GM18870 (cell line): ENCODE results near the gene CFAP68.
"Not testable (repeated sequence)": the region's sequence is repeated elsewhere in the genome, so short reads cannot be mapped to it uniquely, and the experiment has no call there.

ENCODE experiments used
- ATAC-seq: cut with Tn5 transposase; IDR thresholded peaks from one replicate; pipeline ENCODE4 v1.9.1; 2021; ENCODE audit warnings: moderate library complexity; ENCODE audit not compliant: unreplicated experiment

The CFAP68 gene

DNA sequence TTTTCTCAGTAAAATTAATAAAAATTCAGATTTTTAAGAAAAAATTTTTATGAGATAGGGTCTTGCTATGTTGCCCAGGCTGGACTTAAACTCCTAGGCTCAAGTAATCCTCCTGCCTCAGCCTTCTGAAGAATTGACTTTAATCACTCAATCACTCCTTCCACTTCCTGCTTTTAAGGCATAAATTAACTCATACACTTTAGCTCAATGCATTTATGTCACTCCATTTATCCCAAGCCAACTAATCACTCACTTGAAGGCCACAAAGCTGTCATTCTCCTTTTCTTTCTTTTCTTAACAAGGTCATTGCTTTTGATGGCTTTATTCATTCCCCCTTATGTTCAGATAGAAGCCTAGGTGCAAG lies 8.8 kb upstream of the CFAP68 start:
- ATAC-seq: peak; percentile 6

DNA sequence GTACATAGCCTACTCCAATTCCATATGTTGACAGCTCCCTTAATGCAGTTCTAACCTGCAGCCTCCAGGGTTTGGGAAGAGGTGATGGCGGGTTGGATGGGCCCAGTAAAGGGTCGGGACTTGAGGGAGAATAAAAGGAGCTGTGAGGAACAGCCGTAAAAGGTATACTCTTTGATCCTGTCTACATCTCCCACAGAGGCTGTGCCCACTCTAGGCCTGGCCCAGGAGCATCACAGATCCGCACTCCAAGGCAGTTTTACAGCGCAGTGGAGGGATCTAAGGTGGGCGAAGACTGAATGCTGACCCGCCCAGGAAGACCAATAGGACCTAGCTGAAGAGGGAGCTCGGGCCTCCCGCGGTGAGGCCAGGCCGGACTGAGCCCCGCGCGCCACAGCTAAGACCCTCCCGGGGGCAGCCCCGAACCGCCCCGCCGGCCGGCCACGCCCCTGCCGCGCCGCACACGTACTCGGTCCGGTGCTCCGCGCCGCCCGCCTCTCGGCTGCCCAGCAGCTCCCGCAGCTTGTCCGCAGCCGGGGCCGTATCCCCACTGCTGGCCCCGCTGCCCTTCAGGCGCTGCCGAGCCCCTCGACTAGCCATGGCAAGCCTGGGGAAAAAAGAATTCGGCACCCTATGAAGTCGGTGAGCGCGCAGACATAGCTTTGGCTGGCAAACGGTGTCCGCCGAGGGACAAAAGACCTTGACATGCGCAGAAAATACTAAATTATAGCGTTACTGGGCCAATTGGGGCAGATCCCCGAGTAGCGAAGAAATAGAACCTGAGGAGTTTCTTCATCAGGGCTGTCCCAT lies 8.3 kb upstream of the CFAP68 start, which contains the start of gene ALG9:
TSS of gene ALG9 (minus strand) at position 696 of the 807 bp plus-strand sequence. CDS start at position 597, 99 bp downstream.
- ATAC-seq: peak; percentile 66

DNA sequence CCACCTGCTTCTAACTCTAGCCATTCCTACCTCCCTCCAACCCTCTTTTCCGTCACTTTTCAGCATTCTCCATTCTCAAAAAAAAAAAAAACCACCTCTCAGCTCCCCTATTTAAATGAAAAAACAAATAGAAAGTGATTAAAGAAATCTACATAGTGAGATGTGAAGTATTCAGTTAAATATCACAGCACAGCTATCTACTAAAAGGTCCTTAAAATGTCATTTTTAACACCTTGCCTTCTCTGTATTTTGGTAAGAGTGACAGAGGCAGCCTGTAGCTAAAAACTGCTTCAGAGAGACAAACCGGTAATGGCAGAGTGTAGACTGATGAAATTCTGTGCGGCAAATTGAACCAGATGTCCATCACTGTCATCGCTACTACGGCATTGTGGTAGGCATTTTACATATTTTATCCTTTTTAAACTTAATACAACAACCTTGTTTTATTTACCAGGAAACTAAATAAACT lies 7.6 kb upstream of the CFAP68 start:
- no peak for ATAC-seq

DNA sequence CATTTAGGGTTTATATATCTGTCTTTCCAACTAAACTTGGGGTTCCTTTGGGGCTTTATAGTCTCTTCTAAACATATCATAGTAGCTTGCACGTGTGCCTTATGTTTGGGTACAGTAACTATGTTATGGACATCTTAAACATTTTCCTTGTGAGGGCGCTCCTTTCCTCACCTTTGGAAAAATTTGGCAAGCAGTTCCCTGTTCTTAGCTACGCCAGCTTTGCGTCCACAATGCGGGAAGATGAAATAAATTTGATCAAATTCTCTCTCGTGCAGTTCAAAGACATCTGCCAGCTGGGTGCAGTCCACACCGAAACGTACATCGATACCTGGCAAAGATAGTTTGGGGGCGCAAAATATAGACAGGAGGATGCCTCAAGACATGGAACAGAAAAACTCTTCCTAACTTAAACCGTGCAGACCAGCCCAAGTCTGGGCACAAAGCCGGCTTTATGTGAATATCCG lies 924 bp upstream of the CFAP68 start:
- ATAC-seq: no peak

DNA sequence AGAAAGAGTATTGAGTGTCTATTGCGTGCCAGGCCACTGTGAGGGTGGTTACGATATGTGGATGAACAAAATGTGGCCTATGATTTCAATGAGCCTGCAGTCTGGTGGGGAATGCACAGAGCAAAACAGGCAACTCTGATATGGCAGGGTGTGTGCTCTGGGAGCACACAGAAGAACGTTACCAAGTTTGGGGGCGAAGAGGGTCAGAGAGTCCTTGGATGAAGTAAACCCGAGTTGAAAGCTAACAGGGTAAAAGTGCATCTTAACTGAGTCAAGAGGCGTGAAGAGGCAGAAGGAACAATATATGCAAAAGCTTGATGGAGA lies 258 bp downstream of the CFAP68 start:
- ATAC-seq: no peak

DNA sequence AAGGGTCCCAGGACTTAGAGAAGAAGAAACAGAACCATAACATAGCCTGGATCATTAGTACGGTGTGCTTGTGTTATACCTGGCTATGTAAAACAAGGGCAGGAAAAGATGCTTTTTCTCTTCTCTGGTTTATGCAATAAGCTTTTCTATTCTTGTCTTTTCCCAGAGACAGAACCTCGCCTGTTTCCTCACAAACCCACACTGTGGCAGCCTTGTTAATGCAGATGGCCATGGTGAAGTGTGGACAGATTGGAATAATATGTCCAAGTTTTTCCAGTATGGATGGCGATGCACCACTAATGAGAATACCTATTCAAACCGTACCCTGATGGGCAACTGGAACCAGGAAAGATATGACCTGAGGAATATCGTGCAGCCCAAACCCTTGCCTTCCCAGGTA lies 2.9 kb downstream of the CFAP68 start:
- ATAC-seq: no peak

DNA sequence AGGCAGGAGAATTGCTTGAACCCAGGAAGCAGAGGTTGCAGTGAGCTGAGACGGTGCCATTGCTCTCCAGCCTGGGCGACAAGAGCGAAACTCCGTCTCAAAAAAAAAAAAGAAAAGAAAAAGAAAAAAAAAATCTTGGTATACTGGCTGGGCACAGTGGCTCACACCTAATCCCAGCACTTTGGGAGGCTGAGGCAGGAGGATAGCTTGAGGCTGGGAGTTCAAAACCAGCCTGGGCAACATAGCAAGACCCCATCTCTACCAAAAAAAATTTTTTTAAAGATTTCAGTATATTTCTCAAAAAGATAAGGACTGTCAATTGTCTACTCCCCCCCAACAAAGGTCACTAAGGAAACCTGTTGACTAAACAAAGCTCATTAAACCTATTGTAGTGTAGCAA lies 5.7 kb downstream of the CFAP68 start:
- not testable (repeated sequence) for ATAC-seq

DNA sequence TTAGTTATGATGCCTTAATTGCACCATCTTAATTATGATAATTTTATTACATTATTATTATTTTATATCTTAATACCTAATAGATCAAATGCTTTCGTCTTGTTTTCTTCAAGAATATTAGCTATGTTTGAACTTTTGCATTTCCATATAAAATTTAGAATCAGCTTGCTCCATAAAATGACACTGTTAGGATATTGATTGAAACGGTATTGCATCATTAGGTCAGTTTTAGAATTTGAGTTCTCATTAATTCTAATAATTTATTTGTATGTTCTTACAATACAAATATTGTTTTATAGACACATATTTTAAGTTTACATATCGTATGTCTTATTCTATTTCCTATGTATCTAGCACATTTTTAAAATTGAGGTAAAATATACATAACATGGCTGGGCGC lies 6.7 kb downstream of the CFAP68 start:
- ATAC-seq: no peak

DNA sequence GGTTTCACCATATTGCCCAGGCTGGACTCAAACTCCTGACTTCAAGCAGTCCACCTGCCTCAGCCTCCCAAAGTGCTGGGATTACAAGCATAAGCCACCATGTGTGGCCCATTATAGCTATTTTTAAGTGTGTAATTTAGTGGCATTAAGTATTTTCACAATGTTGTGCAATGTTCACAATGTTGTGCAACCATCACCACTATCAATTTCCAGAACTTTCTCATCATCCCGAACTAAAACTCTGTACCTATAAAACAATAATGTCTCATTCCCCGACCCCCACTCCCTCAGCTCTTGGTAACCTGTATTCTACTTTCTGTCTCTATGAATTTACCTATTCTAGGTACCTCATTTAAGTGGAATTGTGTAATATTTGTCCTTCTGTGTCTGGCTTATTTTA lies 7.5 kb downstream of the CFAP68 start:
- ATAC-seq: no peak

DNA sequence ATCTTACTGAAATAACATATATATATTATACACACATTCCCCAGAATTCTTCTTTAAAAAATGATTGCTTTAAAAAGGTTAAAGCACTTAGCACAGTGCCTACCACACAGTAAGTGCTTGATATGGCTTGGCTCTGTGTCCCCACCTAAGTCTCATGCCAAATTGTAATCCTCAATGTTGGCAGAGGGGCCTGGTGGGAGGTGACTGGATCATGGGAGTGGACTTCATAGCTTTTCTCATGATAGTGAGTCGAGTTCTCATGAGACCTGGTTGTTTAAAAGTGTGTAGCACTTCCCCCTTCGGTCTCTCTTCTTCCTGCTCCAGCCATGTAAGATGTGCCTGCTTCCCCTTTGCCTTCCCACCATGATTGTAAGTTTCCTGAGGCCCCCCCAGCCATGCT lies 26.1 kb downstream of the CFAP68 start:
- ATAC-seq: no peak

DNA sequence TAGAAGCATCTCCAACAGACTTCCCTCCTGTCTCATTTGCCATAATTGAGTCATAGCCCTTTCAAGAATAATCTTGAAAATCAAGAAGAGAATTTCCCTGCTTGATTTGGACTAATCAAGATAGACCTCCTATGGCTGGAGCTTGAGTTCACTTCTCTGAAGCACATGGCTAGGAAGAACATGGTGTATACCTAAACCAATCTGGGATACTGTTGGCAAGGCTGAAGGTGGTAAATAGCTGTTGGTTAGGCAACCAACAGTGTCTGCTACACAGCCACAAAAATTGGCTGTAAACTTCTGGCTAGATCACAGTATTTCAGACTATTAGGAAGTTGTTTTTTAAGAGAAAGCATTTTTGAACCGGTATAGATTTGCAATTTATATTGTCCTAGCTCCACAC lies 27.3 kb downstream of the CFAP68 start:
- no peak for ATAC-seq

DNA sequence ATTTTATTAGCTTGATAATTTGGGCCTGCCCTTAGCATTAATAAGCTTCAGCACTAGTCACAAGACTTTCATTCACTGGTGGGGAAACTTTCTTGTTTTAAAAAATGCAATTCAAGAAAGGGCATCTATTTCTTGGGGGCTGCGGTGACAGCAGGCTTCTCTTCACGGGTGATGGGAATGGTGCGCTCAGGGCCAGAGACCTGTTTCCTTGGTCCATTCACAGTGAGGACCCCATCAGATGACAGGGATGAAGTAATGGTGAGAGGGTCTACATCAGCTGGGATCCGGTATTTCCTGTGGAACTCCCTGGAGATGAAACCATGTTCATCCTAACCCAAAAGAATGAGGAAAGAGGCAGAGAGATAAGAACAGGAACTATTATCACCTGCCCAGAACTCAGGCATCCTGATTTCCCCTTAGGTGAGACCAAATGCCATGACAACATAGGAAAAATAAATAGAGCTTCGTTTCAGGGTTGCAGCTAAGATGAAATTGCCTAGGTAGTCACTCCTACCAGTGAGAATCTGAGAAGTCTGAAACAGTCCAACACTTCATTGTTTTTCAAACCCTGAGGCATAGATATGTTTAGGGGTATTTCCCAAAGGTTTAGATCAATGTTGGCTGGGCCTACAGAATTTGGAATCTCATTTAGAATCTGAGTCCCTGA lies 29.4 kb downstream of the CFAP68 start:
- ATAC-seq: no peak

DNA sequence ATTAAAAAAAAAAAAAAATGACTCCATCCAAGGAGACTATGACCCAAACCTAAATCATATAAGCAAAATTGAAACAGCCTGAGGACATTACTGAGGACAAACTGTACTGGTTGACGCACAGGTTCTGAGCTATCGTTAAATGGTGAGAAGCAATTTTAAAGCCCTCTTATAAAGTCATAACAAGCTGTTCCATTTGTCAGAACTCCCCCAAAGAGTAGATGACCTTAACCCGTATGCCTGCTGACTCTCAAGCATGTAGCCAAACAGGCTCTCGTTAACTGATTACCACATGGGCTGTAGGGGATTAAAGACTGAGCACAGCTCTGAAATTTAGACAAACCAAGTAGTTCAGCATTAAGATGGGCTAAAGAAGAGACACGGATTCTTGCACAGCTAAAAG lies 30.0 kb downstream of the CFAP68 start:
- no peak for ATAC-seq

DNA sequence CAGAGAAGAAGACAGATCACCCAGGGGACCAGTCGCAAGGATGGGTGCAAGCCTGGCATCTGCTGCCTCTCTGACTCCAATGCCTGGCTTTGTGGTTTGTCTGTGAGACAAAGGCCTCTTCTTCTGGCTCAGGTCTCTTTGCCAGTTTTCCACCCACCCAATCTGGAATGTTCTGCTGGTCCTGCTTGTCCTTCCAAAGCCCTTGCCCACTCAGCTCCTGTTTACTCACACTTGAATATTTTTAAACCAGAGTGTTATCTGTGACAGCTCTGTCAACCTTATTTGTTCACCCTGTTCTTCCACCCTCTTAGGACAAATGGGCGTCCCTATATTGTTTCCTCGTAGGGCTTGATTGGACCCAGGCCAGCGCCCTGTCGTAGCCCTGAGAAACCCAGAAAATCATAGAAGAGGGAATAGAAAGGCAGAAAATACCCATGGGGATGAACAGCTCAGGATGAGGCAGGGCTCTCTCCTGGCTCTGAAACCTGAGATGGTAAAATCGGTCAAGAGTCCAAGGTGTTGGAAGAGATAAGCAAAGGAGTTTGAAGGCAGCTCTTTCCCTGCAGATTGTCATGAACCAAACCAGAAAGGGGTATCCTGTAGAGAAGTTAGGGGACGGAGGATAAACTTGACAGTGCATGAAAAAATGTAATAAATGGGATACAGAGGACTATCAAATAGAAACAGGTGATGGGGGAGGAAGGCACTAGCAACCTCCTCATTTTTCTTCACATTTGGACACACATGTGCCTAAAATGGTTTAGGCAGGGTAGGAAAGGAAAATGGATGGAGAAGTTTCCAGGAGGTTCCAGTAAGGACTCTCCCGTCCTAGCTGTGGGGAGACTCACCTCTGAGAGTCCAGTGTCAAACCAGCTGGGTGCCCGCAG lies 31.6 kb downstream of the CFAP68 start:
- no peak for ATAC-seq

DNA sequence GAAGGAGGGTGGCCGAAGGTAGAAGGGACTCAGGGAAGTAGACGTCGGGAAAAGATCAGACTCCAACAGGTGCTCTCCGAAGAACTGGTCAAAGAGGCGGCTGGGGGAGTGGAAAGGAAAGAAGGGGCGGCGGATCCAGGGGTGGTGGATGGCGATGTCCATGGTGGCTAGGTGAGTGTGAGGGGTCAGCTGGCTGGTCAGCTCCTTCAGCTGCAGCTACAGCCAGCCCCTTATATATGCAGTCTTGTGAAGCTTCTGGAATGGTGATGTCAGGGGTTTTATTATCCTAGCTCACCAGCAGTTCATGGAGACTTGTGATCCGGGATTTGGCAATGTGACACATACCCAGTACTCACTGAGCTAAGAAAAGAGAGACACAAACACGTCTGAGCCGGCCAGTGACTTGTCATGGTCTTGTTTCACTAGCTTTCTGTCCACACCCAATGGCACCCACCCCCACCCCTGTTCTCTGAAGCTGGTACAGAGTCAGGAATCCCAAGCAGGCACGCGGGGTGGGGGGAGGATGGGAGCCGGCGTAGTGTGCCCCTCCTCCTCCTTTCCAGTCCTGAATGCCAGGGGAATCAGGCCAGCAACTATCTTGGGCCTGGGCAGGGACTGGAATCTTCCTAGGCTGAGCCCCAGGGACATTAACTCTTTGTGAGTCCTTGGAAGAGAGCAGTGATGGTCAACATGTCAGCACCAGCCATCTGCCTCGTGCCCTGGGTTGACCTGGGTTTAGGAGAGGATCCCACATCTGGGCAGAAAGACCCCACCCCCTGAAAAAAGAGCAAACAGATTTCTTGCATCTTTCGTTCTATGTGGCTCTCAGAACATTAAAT lies 32.4 kb downstream of the CFAP68 start, which contains the start of gene CRYAB:
TSS of gene CRYAB (minus strand) at position 208 of the 839 bp plus-strand sequence. CDS start at position 162, 46 bp downstream.
- ATAC-seq: no peak

DNA sequence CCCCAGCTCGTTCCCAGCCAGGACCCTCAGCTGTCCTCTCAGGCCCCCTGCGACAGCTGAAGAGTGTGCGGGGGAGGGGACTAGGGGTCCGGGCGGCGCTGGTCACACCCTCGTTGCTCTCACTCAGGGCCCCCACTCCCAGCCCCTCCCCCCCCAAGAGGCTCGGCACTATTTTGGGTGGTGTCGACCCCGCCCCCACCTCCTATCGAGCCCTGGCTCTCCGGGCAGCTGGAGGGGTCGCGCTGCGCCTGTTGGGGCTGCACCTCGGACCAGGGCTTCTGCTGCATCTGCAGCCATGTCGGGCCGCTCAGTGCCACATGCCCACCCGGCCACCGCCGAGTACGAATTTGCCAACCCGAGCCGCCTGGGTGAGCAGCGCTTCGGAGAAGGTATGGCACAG lies 33.2 kb downstream of the CFAP68 start, which contains the start of gene HSPB2:
TSS of gene HSPB2 (plus strand) at position 200 of the 400 bp plus-strand sequence. CDS start at position 296, 96 bp downstream.
- no peak for ATAC-seq

DNA sequence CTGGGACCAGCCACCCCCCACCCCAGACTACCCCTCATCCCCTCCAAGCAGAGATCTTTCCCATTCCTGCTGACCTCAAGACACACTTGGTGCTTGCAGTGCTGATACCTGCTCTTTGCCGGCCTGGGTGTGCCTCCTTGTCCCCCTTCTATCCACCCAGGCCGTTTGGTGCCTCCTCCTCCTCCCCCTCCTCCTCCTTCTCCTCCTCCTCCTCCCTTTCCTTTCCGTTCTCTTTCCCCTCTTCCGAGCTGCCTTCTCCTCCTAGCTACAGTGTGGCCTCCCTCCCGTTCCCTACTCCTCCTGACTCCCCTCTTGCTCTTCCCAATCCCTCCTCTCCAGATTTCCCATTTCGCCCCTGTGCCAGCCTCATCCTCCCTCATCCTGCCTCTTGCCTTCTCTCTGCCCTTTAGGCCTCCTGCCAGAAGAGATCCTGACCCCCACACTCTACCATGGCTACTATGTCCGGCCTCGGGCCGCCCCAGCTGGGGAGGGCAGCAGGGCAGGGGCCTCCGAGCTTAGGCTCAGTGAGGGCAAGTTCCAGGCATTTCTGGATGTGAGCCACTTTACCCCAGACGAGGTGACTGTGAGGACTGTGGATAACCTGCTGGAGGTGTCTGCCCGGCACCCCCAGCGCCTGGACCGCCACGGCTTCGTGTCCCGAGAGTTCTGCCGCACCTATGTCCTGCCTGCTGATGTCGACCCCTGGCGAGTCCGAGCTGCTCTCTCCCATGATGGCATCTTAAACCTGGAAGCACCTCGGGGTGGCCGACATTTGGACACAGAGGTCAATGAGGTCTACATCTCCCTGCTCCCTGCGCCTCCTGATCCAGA lies 33.9 kb downstream of the CFAP68 start:
- no peak for ATAC-seq

DNA sequence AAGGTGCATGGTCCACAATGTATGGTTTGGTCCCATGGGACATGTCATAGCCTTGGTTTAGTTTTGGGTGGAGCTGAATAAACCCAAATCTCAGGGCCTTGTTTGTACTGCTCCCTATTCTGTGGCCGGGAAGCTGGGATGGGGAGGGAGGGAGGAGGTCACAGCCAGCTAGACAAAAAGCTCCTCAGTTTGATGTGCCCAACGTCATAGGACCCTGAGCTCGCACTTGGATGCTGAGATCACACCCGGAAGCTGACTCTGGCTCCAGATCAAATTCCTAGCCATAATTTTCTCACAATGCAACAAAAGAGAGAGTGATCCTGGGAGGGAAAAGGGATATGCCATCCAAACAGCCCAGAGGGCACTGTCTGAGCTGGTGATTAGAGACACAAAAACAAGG lies 34.7 kb downstream of the CFAP68 start:
- ATAC-seq: no peak

DNA sequence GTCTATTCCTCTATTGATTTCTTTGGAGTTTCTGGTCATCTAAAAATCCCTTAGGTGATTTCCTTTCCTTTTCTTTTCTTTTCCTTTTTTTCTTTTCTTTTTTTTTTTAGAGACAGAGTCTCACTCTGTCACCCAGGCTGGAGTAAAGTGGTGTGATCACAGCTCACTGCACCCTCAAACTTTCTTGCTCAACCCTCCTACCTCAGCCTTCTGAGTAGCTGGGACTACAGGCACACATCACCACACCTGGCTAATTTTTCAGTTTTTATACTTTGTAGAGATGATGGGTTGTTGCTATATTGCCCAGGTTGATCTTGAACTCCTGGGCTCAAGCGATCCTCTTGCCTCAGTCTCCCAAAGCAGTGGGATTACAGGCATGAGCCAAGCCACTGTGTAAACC lies 37.4 kb downstream of the CFAP68 start:
- ATAC-seq: no peak
